Endothelial cell of umbilical vein (primary cell): Measurements from ENCODE around the gene EOLA1. TPM values are rescaled to one million over a fixed set of nuclear protein-coding genes. Genes with fewer than 3 reads are reported as not detected.

Source experiments
- BruUV-seq: library from RNA; stranded (reverse); fragments of 400-500 nt; replicated peaks from 2 replicates; lab custom pipeline; 2021; lab: Mats Ljungman, UMichigan
- CTCF ChIA-PET: fragments of 300-600, 350-600 bp; sonication (Branson Sonifier 250); formaldehyde crosslinking; loops from one replicate; lab custom pipeline; 2021; ENCODE audit warnings: antibody characterized with exemption, inconsistent platforms; lab: Charles Lee
- POLR2A ChIA-PET: fragments of 300-600, 350-600 bp; sonication (Branson Sonifier 250); formaldehyde crosslinking; loops from one replicate; lab custom pipeline; 2021; ENCODE audit warnings: antibody characterized with exemption, inconsistent platforms; lab: Charles Lee
- DNase-seq: peaks from one replicate; pipeline ENCODE4 v3.0.0-alpha.2; 2011; ENCODE audit warnings: low read depth, low spot score
- FAIRE-seq: peaks from 2 replicates; lab custom pipeline; 2011; peaks lifted over from hg19 to GRCh38; lab: Jason Lieb, UNC
- H2AFZ ChIP-seq: 2 replicates; pipeline ENCODE4 v1.6.0; 2012; ENCODE audit warnings: low read depth, low read length, control low read depth, inconsistent platforms
- H3K27ac ChIP-seq: 2 replicates; pipeline ENCODE4 v1.5.1; 2011; ENCODE audit warnings: low read depth, mild to moderate bottlenecking, control low read depth, low read length, moderate library complexity; ENCODE audit not compliant: insufficient read depth
- H3K27me3 ChIP-seq, 2 experiments: 2 replicates each; pipeline versions ENCODE4 v1.6.0 to v1.6.1; 2011; ENCODE audit warnings: low read length in 2 of 2, mixed read lengths in 1 of 2; ENCODE audit not compliant: control insufficient read depth in 2 of 2, insufficient read depth in 2 of 2
- H3K36me3 ChIP-seq, 2 experiments: 2 replicates in 1 of 2; 3 replicates in 1 of 2; pipeline ENCODE4 v1.5.1; 2011; ENCODE audit warnings: low read length in 2 of 2, mild to moderate bottlenecking in 1 of 2, moderate library complexity in 1 of 2; ENCODE audit not compliant: control insufficient read depth in 2 of 2, insufficient read depth in 2 of 2; ENCODE audit errors: extremely low read depth in 1 of 2
- H3K4me1 ChIP-seq: 3 replicates; pipeline ENCODE4 v1.5.1; 2011; ENCODE audit warnings: mild to moderate bottlenecking, low read length; ENCODE audit not compliant: control insufficient read depth, insufficient read depth; ENCODE audit errors: extremely low read depth
- H3K4me2 ChIP-seq: 2 replicates; pipeline ENCODE4 v1.6.1; 2011; ENCODE audit warnings: low read length, control low read depth, mixed read lengths; ENCODE audit not compliant: insufficient read depth
- H3K4me3 ChIP-seq, 3 experiments: fragments of 200-600 bp in 1 of 3; sonication (generic), shearing (Covaris generic) in 1 of 3; replicated peaks in 1 of 3; 2 replicates each; pipeline ENCODE4 v1.5.1; 2011 to 2016; ENCODE audit warnings: control low read depth in 3 of 3, low read length in 3 of 3, mild to moderate bottlenecking in 2 of 3, inconsistent platforms in 1 of 3, low read depth in 1 of 3, moderate library complexity in 1 of 3; ENCODE audit not compliant: insufficient read depth in 1 of 3
- H3K79me2 ChIP-seq: 2 replicates; pipeline ENCODE4 v1.6.0; 2012; ENCODE audit warnings: low read length, inconsistent platforms; ENCODE audit not compliant: control insufficient read depth, insufficient read depth
- H3K9ac ChIP-seq: replicated peaks from 2 replicates; pipeline ENCODE3; 2011; ENCODE audit warnings: low read length, control low read depth; ENCODE audit not compliant: insufficient read depth; ENCODE audit errors: extremely low read depth
- H3K9me1 ChIP-seq: replicated peaks from 3 replicates; pipeline ENCODE4 v1.6.0; 2011; ENCODE audit warnings: mild to moderate bottlenecking, low read length; ENCODE audit not compliant: control insufficient read depth, insufficient read depth; ENCODE audit errors: extremely low read depth
- H3K9me3 ChIP-seq: replicated peaks from 2 replicates; pipeline ENCODE4 v1.5.1; 2012; ENCODE audit warnings: low read length, inconsistent platforms; ENCODE audit not compliant: control insufficient read depth, insufficient read depth
- H4K20me1 ChIP-seq: replicated peaks from 2 replicates; pipeline ENCODE3; 2011; ENCODE audit warnings: mild to moderate bottlenecking, low read length; ENCODE audit not compliant: control insufficient read depth, insufficient read depth; ENCODE audit errors: extremely low read depth
- CTCF ChIP-seq, 2 donors: IDR thresholded peaks; 1 replicate in 1 of 2; 2 replicates in 1 of 2; pipeline ENCODE4 v1.5.1; 2011; ENCODE audit warnings: low read length in 2 of 2, mild to moderate bottlenecking in 2 of 2, moderate library complexity in 2 of 2, control low read depth in 1 of 2, inconsistent platforms in 1 of 2, low read depth in 1 of 2; ENCODE audit not compliant: insufficient read depth in 1 of 2; ENCODE audit errors: extremely low read depth in 1 of 2
- EZH2 ChIP-seq: IDR thresholded peaks from 2 replicates; pipeline ENCODE4 v1.6.1; 2012; ENCODE audit warnings: borderline replicate concordance, low read depth, mild to moderate bottlenecking, moderate library complexity, low read length, inconsistent platforms; ENCODE audit not compliant: severe bottlenecking
- FOS ChIP-seq: IDR thresholded peaks from 2 replicates; pipeline ENCODE4 v1.6.1; 2011; ENCODE audit warnings: mild to moderate bottlenecking, low read length, moderate library complexity, borderline replicate concordance; ENCODE audit not compliant: insufficient read depth
- GATA2 ChIP-seq: IDR thresholded peaks from 2 replicates; pipeline ENCODE4 v1.7.0; 2011; ENCODE audit warnings: low read depth, mild to moderate bottlenecking, moderate library complexity, mixed read lengths, low read length; ENCODE audit not compliant: insufficient read length, insufficient read depth
- JUN ChIP-seq: IDR thresholded peaks from 2 replicates; pipeline ENCODE4 v1.6.1; 2011; ENCODE audit warnings: borderline replicate concordance, low read depth; ENCODE audit not compliant: insufficient read length, insufficient read depth
- MAX ChIP-seq: IDR thresholded peaks from 2 replicates; pipeline ENCODE4 v1.6.1; 2011; ENCODE audit not compliant: insufficient read depth, insufficient read length
- MYC ChIP-seq: IDR thresholded peaks from one replicate; pipeline ENCODE4 v1.6.1; 2011; ENCODE audit warnings: mild to moderate bottlenecking, low read depth, low read length
- POLR2A ChIP-seq: IDR thresholded peaks from 2 replicates; pipeline ENCODE4 v1.6.1; 2012; ENCODE audit warnings: low read depth, mild to moderate bottlenecking, control low read depth, low read length
- POLR2AphosphoS5 ChIP-seq: IDR thresholded peaks from 2 replicates; pipeline ENCODE4 v1.6.1; 2012; ENCODE audit warnings: low read depth, mild to moderate bottlenecking, control low read depth, low read length, moderate library complexity; ENCODE audit not compliant: insufficient read depth
- dilution Hi-C: fragments of 300-500 bp; cut with MboI; formaldehyde crosslinking; loops from one replicate; pipeline ENCODE4 v1.15.0; 2019; ENCODE audit warnings: low sequenced_read_pairs; ENCODE audit not compliant: extremely low pct_ligation_motif_present
- intact Hi-C: fragments of 100-400 bp; cut with micrococcal nuclease; formaldehyde crosslinking; loops from one replicate; pipeline ENCODE4 v1.10.0; 2022
- polyA plus RNA-seq, 4 experiments: library from polyadenylated mRNA; depleted of rRNA in 3 of 4; stranded (reverse) in 3 of 4; unstranded in 1 of 4; fragments of >200 nt; gene quantifications; 2 replicates each; pipeline versions ENCODE4 v1.2.1 to v1.2.3, GENCODE V29; 2011 to 2012; ENCODE audit warnings: missing spikeins in 1 of 4
- total RNA-seq: library from RNA; stranded (reverse); gene quantifications from 2 replicates; pipeline ENCODE4 v1.2.3, GENCODE V29; 2021

The EOLA1 gene
- total and polyA plus RNA-seq, 2 donors (not counting 3 experiments of a cell fraction or from before 2014, with no cell fraction given): 12.5 to 24.6 TPM

GRCh38 chrX:149493567-149494562, 46.9 kb upstream of the EOLA1 start:
- H3K27ac ChIP-seq: no peak overlapping the region
- H3K79me2 ChIP-seq: no peaks in the 10 kb centered on the region
- ChIA-PET POLR2A (no interaction called here), CTCF (interaction anchor here (0.6 to 1.2 kb wide), 3 partner anchors 46 to 1261 kb away, joined by 3 read pairs; partner anchors contain the start of gene EOLA1)
- peaks cover 8 to 17% of the 10 kb centered on the region in 2 experiments for H3K36me3 ChIP-seq
- H2AFZ ChIP-seq: no peak overlapping the region
- peak; percentile 67 for FAIRE-seq
- TF ChIP-seq GATA2 (no peak), EZH2 (no peak), MYC (no peak), JUN (no peak), MAX (no peak), FOS (no peak), CTCF (IDR thresholded peaks at IDR 0.05; ENCODE audit: extremely low read depth in 1 of 2, insufficient read depth in 1 of 2, low read depth in 1 of 2, low read length in 2 of 2) (no peak), POLR2A (no peak), POLR2AphosphoS5 (no peak)
- no peaks in the 10 kb centered on the region for H3K27me3 ChIP-seq
- H3K4me2 ChIP-seq: no peak overlapping the region
- no peaks in the 10 kb centered on the region for H3K9me1 ChIP-seq
- H3K9ac ChIP-seq: no peak overlapping the region
- peaks cover 6% of the 10 kb centered on the region for H3K4me1 ChIP-seq
- DNase-seq: no peak
- H3K9me3 ChIP-seq: no peaks in the 10 kb centered on the region
- no TSS peak for BruUV-seq
- H3K4me3 ChIP-seq: no peak overlapping the region
- dilution Hi-C loops: no loop called here
- intact Hi-C loops: no loop called here
- H4K20me1 ChIP-seq: no peaks in the 10 kb centered on the region
